ENCODE results near the gene MED31. TPM values are rescaled to one million over a fixed set of nuclear protein-coding genes. Genes with fewer than 3 reads are reported as not detected.

The MED31 gene
- total RNA-seq, 1 experiment from 2014 or later = 41.4 TPM

DNA sequence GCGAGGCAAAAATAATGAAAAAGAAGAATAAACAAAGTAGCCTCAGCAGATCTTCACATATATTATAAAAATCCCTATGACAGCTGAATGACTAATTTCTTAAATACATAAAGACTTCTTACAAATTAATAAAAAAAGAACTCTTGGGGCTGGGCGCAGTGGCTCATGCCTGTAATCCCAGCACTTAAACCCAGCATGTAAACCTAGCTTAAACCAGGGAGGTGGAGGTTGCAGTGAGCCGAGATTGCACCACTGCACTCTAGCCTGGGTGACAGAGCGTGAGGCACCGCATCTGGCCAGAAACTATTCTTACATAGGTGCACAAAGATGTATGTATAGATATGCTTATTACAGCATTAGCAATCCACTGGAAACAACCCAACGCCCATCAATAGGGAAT, 27.8 kb upstream of the MED31 start:
- DNase-seq = no peak
- no peak overlapping the region for H3K4me2 ChIP-seq
- H3K4me3 ChIP-seq = no peak overlapping the region
- no TSS peak for BruUV-seq (replicated peaks)
- H3K27me3 ChIP-seq (ENCODE audit: insufficient read depth, low read depth) = no peaks in the 10 kb centered on the region
- no peaks in the 10 kb centered on the region for H3K9me3 ChIP-seq (ENCODE audit: insufficient read depth, low read depth)
- H3K79me2 ChIP-seq (ENCODE audit: low read depth) = no peaks in the 10 kb centered on the region
- H4K20me1 ChIP-seq (ENCODE audit: insufficient read depth) = no peaks in the 10 kb centered on the region
- no peaks in the 10 kb centered on the region for H3K36me3 ChIP-seq (ENCODE audit: low read depth)
- H3K4me1 ChIP-seq (replicated peaks; ENCODE audit: insufficient read depth) = no peaks in the 10 kb centered on the region
- CTCF ChIA-PET = no interaction called here
- TF ChIP-seq EZH2 (IDR thresholded peaks at IDR 0.05; ENCODE audit: low read depth) (no peak), CTCF (conservative IDR thresholded peaks at IDR 0.05) (no peak)
- no peak overlapping the region for H2AFZ ChIP-seq
- intact Hi-C loops (cut with micrococcal nuclease; ENCODE audit: unreplicated experiment) = no loop called here
- POLR2A ChIA-PET (ENCODE audit: unreplicated experiment) = interaction anchor here (0.7 kb wide), 1 partner anchor 163 kb away, joined by 15 read pairs; no protein-coding TSS in a partner anchor
- no peaks in the 10 kb centered on the region for H3K9me2 ChIP-seq (ENCODE audit: insufficient read depth)
- H3K27ac ChIP-seq = no peak overlapping the region
- H3F3A ChIP-seq (ENCODE audit: insufficient read depth, low read depth) = no peaks in the 10 kb centered on the region

GRCh38 chr17:6677946-6678345, 26.5 kb upstream of the MED31 start:
- H3K27me3 ChIP-seq (ENCODE audit: insufficient read depth, low read depth) = no peaks in the 10 kb centered on the region
- no peaks in the 10 kb centered on the region for H3K9me3 ChIP-seq (ENCODE audit: insufficient read depth, low read depth)
- H3K4me1 ChIP-seq (replicated peaks; ENCODE audit: insufficient read depth) = no peaks in the 10 kb centered on the region
- H4K20me1 ChIP-seq (ENCODE audit: insufficient read depth) = no peaks in the 10 kb centered on the region
- no TSS peak for BruUV-seq (replicated peaks)
- POLR2A ChIA-PET (ENCODE audit: unreplicated experiment) = no interaction called here
- H3K4me2 ChIP-seq = no peak overlapping the region
- intact Hi-C loops (cut with micrococcal nuclease; ENCODE audit: unreplicated experiment) = no loop called here
- no peaks in the 10 kb centered on the region for H3K79me2 ChIP-seq (ENCODE audit: low read depth)
- no peak for TF ChIP-seq CTCF (conservative IDR thresholded peaks at IDR 0.05)
- TF ChIP-seq EZH2 (IDR thresholded peaks at IDR 0.05; ENCODE audit: low read depth) = no peak
- no peak overlapping the region for H2AFZ ChIP-seq
- no peaks in the 10 kb centered on the region for H3F3A ChIP-seq (ENCODE audit: insufficient read depth, low read depth)
- CTCF ChIA-PET = no interaction called here
- H3K9me2 ChIP-seq (ENCODE audit: insufficient read depth) = no peaks in the 10 kb centered on the region
- DNase-seq = no peak
- H3K4me3 ChIP-seq = no peak overlapping the region
- no peaks in the 10 kb centered on the region for H3K36me3 ChIP-seq (ENCODE audit: low read depth)
- no peak overlapping the region for H3K27ac ChIP-seq

GRCh38 chr17:6677158-6677831, 25.9 kb upstream of the MED31 start:
- POLR2A ChIA-PET (ENCODE audit: unreplicated experiment) = no interaction called here
- CTCF ChIA-PET = no interaction called here
- no TSS peak for BruUV-seq (replicated peaks)

More at GRCh38 chr17:6677158-6677831, 25.9 kb upstream of the MED31 start:
- H3K27me3 ChIP-seq (ENCODE audit: insufficient read depth, low read depth) = no peaks in the 10 kb centered on the region
- TF ChIP-seq CTCF (conservative IDR thresholded peaks at IDR 0.05) (no peak), EZH2 (IDR thresholded peaks at IDR 0.05; ENCODE audit: low read depth) (no peak)
- H3K27ac ChIP-seq = no peak overlapping the region
- H3K79me2 ChIP-seq (ENCODE audit: low read depth) = no peaks in the 10 kb centered on the region
- no peaks in the 10 kb centered on the region for H3K36me3 ChIP-seq (ENCODE audit: low read depth)
- H3K4me2 ChIP-seq = no peak overlapping the region
- H3F3A ChIP-seq (ENCODE audit: insufficient read depth, low read depth) = no peaks in the 10 kb centered on the region
- no peaks in the 10 kb centered on the region for H4K20me1 ChIP-seq (ENCODE audit: insufficient read depth)
- no peak overlapping the region for H3K4me3 ChIP-seq
- no peaks in the 10 kb centered on the region for H3K9me2 ChIP-seq (ENCODE audit: insufficient read depth)
- no peak overlapping the region for H2AFZ ChIP-seq
- no peak for DNase-seq
- H3K9me3 ChIP-seq (ENCODE audit: insufficient read depth, low read depth) = no peaks in the 10 kb centered on the region
- intact Hi-C loops (cut with micrococcal nuclease; ENCODE audit: unreplicated experiment) = no loop called here
- no peaks in the 10 kb centered on the region for H3K4me1 ChIP-seq (replicated peaks; ENCODE audit: insufficient read depth)

All from PC-9 (cell line).